Endodermal cell (in vitro differentiated cells): Measurements from ENCODE around the gene MCTP2. TPM values are rescaled to one million over a fixed set of nuclear protein-coding genes. Genes with fewer than 3 reads are reported as not detected.

Experiments
- DNase-seq: peaks from one replicate; pipeline ENCODE4 v3.0.0-alpha.2; 2017
- H3K27ac ChIP-seq: 2 replicates; pipeline ENCODE4 v1.5.1; 2013; ENCODE audit warnings: mild to moderate bottlenecking, low read depth, low read length, moderate library complexity
- H3K27me3 ChIP-seq: 2 replicates; pipeline ENCODE4 v1.6.1; 2013; ENCODE audit warnings: mild to moderate bottlenecking, low read length, moderate library complexity; ENCODE audit not compliant: insufficient read depth, control insufficient read depth, poor library complexity, severe bottlenecking
- H3K36me3 ChIP-seq: 2 replicates; pipeline ENCODE4 v1.7.0; 2013; ENCODE audit warnings: mild to moderate bottlenecking, low read length, moderate library complexity; ENCODE audit not compliant: control insufficient read depth, insufficient read depth
- H3K4me1 ChIP-seq: one replicate; pipeline ENCODE4 v1.7.0; 2013; ENCODE audit warnings: low read length; ENCODE audit not compliant: control insufficient read depth, insufficient read depth
- H3K4me3 ChIP-seq: 2 replicates; pipeline ENCODE4 v1.5.1; 2013; ENCODE audit warnings: mild to moderate bottlenecking, low read length, moderate library complexity
- H3K9ac ChIP-seq: 2 replicates; pipeline ENCODE4 v1.6.1; 2013; ENCODE audit warnings: mild to moderate bottlenecking, low read length, moderate library complexity; ENCODE audit not compliant: poor library complexity, severe bottlenecking; ENCODE audit errors: extremely low read depth
- H3K9me3 ChIP-seq: 2 replicates; pipeline ENCODE4 v1.6.1; 2013; ENCODE audit warnings: mild to moderate bottlenecking, low read length, moderate library complexity; ENCODE audit not compliant: control insufficient read depth
- H3K27ac Mint-ChIP-seq: 2 replicates; pipeline ENCODE4 v1.8.0; 2020; ENCODE audit warnings: mixed read lengths
- H3K27me3 Mint-ChIP-seq: 2 replicates; pipeline ENCODE4 v1.8.0; 2021; ENCODE audit warnings: mild to moderate bottlenecking, mixed read lengths; ENCODE audit not compliant: insufficient read depth
- H3K36me3 Mint-ChIP-seq: 2 replicates; pipeline ENCODE4 v1.8.0; 2020; ENCODE audit warnings: low read depth, mixed read lengths
- H3K4me1 Mint-ChIP-seq: 2 replicates; pipeline ENCODE4 v1.8.0; 2020; ENCODE audit warnings: mixed read lengths
- H3K4me3 Mint-ChIP-seq: 2 replicates; pipeline ENCODE4 v1.8.0; 2020; ENCODE audit warnings: mild to moderate bottlenecking, moderate library complexity, mixed read lengths
- H3K9me3 Mint-ChIP-seq: 2 replicates; pipeline ENCODE4 v1.8.0; 2020; ENCODE audit warnings: mild to moderate bottlenecking, mixed read lengths
- CTCF ChIP-seq: fragments of 200-600 bp; sonication (generic); conservative IDR thresholded peaks from 2 replicates; pipeline ENCODE4 v1.5.0; 2021; ENCODE audit warnings: antibody characterized with exemption, mild to moderate bottlenecking
- WGBS, 2 experiments: methylation state at CpG; one replicate each; pipeline versions ENCODE4 v1.1.5 to v1.1.7; 2013; ENCODE audit warnings: missing lambda C conversion rate in 2 of 2, mixed read lengths in 1 of 2; ENCODE audit not compliant: insufficient coverage in 1 of 2, insufficient read length in 1 of 2; 5-methylcytosine and 5-hydroxymethylcytosine counted together
- total RNA-seq, 2 donors: library from RNA; stranded (reverse); fragmentation: NEBNext Ultra II Directional in 1 of 2; extraction: Animal tissue kit (Norgen Biotek cat#: 25700) in 1 of 2; gene quantifications; 2 replicates in 1 of 2; 3 replicates in 1 of 2; pipeline ENCODE4 v1.2.1, GENCODE V29; 2021

Gene MCTP2
- total RNA-seq, 2 donors from 2014 or later, result 9.2 to 12.1 TPM

DNA sequence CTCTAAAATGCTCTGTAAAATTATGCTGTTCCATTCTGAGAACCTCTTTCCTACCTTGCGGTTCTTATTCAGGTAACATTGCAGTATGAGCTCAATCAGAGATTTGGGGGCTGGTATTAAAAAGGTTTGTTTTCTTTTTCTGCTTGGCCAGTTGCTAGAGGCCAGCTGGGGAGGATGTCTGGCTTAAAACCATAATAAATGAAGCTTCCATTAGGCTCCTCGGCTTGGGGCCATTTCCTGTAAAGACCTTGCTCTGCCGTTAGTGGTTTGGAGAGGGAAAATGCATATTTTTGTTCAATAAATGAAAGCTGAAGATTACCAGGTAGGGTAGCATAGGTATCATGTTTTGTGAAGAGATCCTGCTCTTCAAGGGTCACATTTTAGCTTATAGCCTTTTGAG is 55.2 kb downstream of the MCTP2 start:
- TF ChIP-seq CTCF, result no peak
- no peak overlapping the region for H3K27ac Mint-ChIP-seq
- peaks cover 11% of the 10 kb centered on the region for H3K9me3 Mint-ChIP-seq
- no peak overlapping the region for H3K27ac ChIP-seq
- H3K9ac ChIP-seq, result no peak overlapping the region
- no peaks in the 10 kb centered on the region for H3K27me3 ChIP-seq
- no peaks in the 10 kb centered on the region for H3K27me3 Mint-ChIP-seq
- no peaks in the 10 kb centered on the region for H3K4me1 ChIP-seq
- 84 to 100% methylated on average over 1 to 3 of the region's 3 CpGs for WGBS, 2 experiments
- peaks cover 13% of the 10 kb centered on the region for H3K9me3 ChIP-seq
- H3K36me3 Mint-ChIP-seq, result no peaks in the 10 kb centered on the region
- no peak overlapping the region for H3K4me3 Mint-ChIP-seq
- H3K36me3 ChIP-seq, result no peaks in the 10 kb centered on the region
- no peak overlapping the region for H3K4me3 ChIP-seq
- peaks cover 4% of the 10 kb centered on the region for H3K4me1 Mint-ChIP-seq
- no peak for DNase-seq

- H3K4me1 ChIP-seq, result no peaks in the 10 kb centered on the region
- no peak overlapping the region for H3K4me3 ChIP-seq
- peaks cover 13% of the 10 kb centered on the region for H3K9me3 ChIP-seq
- Mint-ChIP-seq H3K4me1 (peaks cover under 1% of the 10 kb centered on the region), H3K27me3 (no peaks in the 10 kb centered on the region), H3K4me3 (no peak overlapping the region), H3K9me3 (peaks cover 11% of the 10 kb centered on the region), H3K27ac (no peak overlapping the region), H3K36me3 (no peaks in the 10 kb centered on the region)
- H3K36me3 ChIP-seq, result no peaks in the 10 kb centered on the region
- H3K9ac ChIP-seq, result no peak overlapping the region
- no peak for DNase-seq
- H3K27me3 ChIP-seq, result no peaks in the 10 kb centered on the region
- no peak for TF ChIP-seq CTCF
- H3K27ac ChIP-seq, result no peak overlapping the region
- WGBS, 2 experiments, result 79% methylated on average over 4 of the region's 4 CpGs; no CpG with 5 or more reads in 1 of the 2 experiments
Observed at GRCh38 chr15:94287794-94288246, 56.5 kb downstream of the MCTP2 start.

- TF ChIP-seq CTCF, result no peak
- H3K36me3 ChIP-seq, result no peaks in the 10 kb centered on the region
- Mint-ChIP-seq H3K4me1 (no peaks in the 10 kb centered on the region), H3K27me3 (no peaks in the 10 kb centered on the region), H3K4me3 (no peak overlapping the region), H3K36me3 (no peaks in the 10 kb centered on the region), H3K9me3 (peaks cover 11% of the 10 kb centered on the region), H3K27ac (no peak overlapping the region)
- 85% methylated on average over 1 of the region's 1 CpG; no CpG with 5 or more reads in 1 of the 2 experiments for WGBS, 2 experiments
- no peaks in the 10 kb centered on the region for H3K4me1 ChIP-seq
- no peaks in the 10 kb centered on the region for H3K27me3 ChIP-seq
- H3K9ac ChIP-seq, result no peak overlapping the region
- H3K4me3 ChIP-seq, result no peak overlapping the region
- no peak for DNase-seq
- H3K27ac ChIP-seq, result no peak overlapping the region
- H3K9me3 ChIP-seq, result peaks cover 13% of the 10 kb centered on the region
Observed at GRCh38 chr15:94290730-94291129, 59.4 kb downstream of the MCTP2 start.
